Activated naive CD4-positive, alpha-beta T cell treated with anti-CD3 and anti-CD28 coated beads, Interleukin-2, amount 50 U/mL, for 24 hours (primary cell): Measurements from ENCODE around the gene KRTAP10-4.
"Not testable (repeated sequence)": the region's sequence is repeated elsewhere in the genome, so short reads cannot be mapped to it uniquely, and the experiment has no call there.

Experiments used
- H3K27ac Mint-ChIP-seq: one replicate; pipeline ENCODE4 v1.8.0; 2021; ENCODE audit warnings: mild to moderate bottlenecking, mixed read lengths
- H3K27me3 Mint-ChIP-seq: one replicate; pipeline ENCODE4 v1.8.0; 2021; ENCODE audit warnings: mixed read lengths
- H3K36me3 Mint-ChIP-seq: one replicate; pipeline ENCODE4 v1.8.0; 2021; ENCODE audit warnings: mixed read lengths
- H3K4me1 Mint-ChIP-seq: one replicate; pipeline ENCODE4 v1.8.0; 2021; ENCODE audit warnings: mixed read lengths
- H3K4me3 Mint-ChIP-seq: one replicate; pipeline ENCODE4 v1.8.0; 2021; ENCODE audit warnings: mild to moderate bottlenecking, mixed read lengths
- H3K9me3 Mint-ChIP-seq: one replicate; pipeline ENCODE4 v1.8.0; 2021; ENCODE audit warnings: mixed read lengths

KRTAP10-4 gene

GRCh38 chr21:44548381-44548780, 25.1 kb upstream of the KRTAP10-4 start:
- H3K27me3 Mint-ChIP-seq = no peaks in the 10 kb centered on the region
- H3K4me3 Mint-ChIP-seq = peak overlapping the region; percentile 84
- peaks cover 19% of the 10 kb centered on the region for H3K36me3 Mint-ChIP-seq
- peak overlapping the region; percentile 71 for H3K27ac Mint-ChIP-seq
- peaks cover 36% of the 10 kb centered on the region for H3K4me1 Mint-ChIP-seq
- H3K9me3 Mint-ChIP-seq = peaks cover 26% of the 10 kb centered on the region

- Mint-ChIP-seq H3K27ac (no peak overlapping the region), H3K9me3 (peaks cover 28% of the 10 kb centered on the region), H3K4me3 (no peak overlapping the region), H3K4me1 (peaks cover 36% of the 10 kb centered on the region), H3K36me3 (peaks cover 21% of the 10 kb centered on the region), H3K27me3 (no peaks in the 10 kb centered on the region)
These were observed 24.6 kb upstream of the KRTAP10-4 start for GRCh38 chr21:44548922-44549321.

- no peaks in the 10 kb centered on the region for H3K27me3 Mint-ChIP-seq
- H3K9me3 Mint-ChIP-seq = peaks cover 28% of the 10 kb centered on the region
- H3K36me3 Mint-ChIP-seq = peaks cover 21% of the 10 kb centered on the region
- no peak overlapping the region for H3K4me3 Mint-ChIP-seq
- peak overlapping the region; percentile 53 for H3K27ac Mint-ChIP-seq
- peaks cover 36% of the 10 kb centered on the region for H3K4me1 Mint-ChIP-seq
These were observed 23.9 kb upstream of the KRTAP10-4 start for GRCh38 chr21:44549525-44550211.

- not testable (repeated sequence) for H3K4me3 Mint-ChIP-seq, H3K27ac Mint-ChIP-seq, H3K27me3 Mint-ChIP-seq
- peaks cover 36% of the 10 kb centered on the region for H3K4me1 Mint-ChIP-seq
- peaks cover 28% of the 10 kb centered on the region for H3K9me3 Mint-ChIP-seq
- H3K36me3 Mint-ChIP-seq = peaks cover 21% of the 10 kb centered on the region
These were observed 23.2 kb upstream of the KRTAP10-4 start for GRCh38 chr21:44550285-44550684.

- H3K4me3 Mint-ChIP-seq = no peak overlapping the region
- H3K4me1 Mint-ChIP-seq = peaks cover 36% of the 10 kb centered on the region
- no peak overlapping the region for H3K27ac Mint-ChIP-seq
- peaks cover 23% of the 10 kb centered on the region for H3K9me3 Mint-ChIP-seq
- peaks cover 19% of the 10 kb centered on the region for H3K36me3 Mint-ChIP-seq
- no peaks in the 10 kb centered on the region for H3K27me3 Mint-ChIP-seq
These were observed 22.7 kb upstream of the KRTAP10-4 start for GRCh38 chr21:44550807-44551206.

- no peak within 1 kb of the TSS for H3K4me3 Mint-ChIP-seq
- H3K9me3 Mint-ChIP-seq = peaks cover 22% of the 10 kb centered on the region
- peaks cover 19% of the 10 kb centered on the region for H3K36me3 Mint-ChIP-seq
- no peaks in the 10 kb centered on the region for H3K27me3 Mint-ChIP-seq
- peak within 1 kb of the TSS; percentile 65 for H3K27ac Mint-ChIP-seq
- peaks cover 36% of the 10 kb centered on the region for H3K4me1 Mint-ChIP-seq
These were observed 22.1 kb upstream of the KRTAP10-4 start, which contains the start of gene KRTAP10-2 for GRCh38 chr21:44551340-44551961. Gene KRTAP10-2, minus strand, starts transcription at chr21:44551505. Its CDS starts 47 bp downstream, at chr21:44551458.

- Mint-ChIP-seq H3K27me3 (no peaks in the 10 kb centered on the region), H3K36me3 (peaks cover 13% of the 10 kb centered on the region), H3K27ac (no peak overlapping the region), H3K4me1 (peaks cover 30% of the 10 kb centered on the region), H3K4me3 (no peak overlapping the region), H3K9me3 (peaks cover 16% of the 10 kb centered on the region)
These were observed 21.4 kb upstream of the KRTAP10-4 start for GRCh38 chr21:44552136-44552535.

- H3K4me3 Mint-ChIP-seq = no peak overlapping the region
- no peaks in the 10 kb centered on the region for H3K27me3 Mint-ChIP-seq
- peaks cover 25% of the 10 kb centered on the region for H3K4me1 Mint-ChIP-seq
- H3K27ac Mint-ChIP-seq = no peak overlapping the region
- peaks cover 7% of the 10 kb centered on the region for H3K36me3 Mint-ChIP-seq
- H3K9me3 Mint-ChIP-seq = peaks cover 10% of the 10 kb centered on the region
These were observed 20.8 kb upstream of the KRTAP10-4 start for GRCh38 chr21:44552681-44553080.

- Mint-ChIP-seq H3K4me3 (no peak overlapping the region), H3K27me3 (no peaks in the 10 kb centered on the region), H3K9me3 (peaks cover 13% of the 10 kb centered on the region), H3K27ac (no peak overlapping the region), H3K4me1 (peaks cover 4% of the 10 kb centered on the region), H3K36me3 (peaks cover 9% of the 10 kb centered on the region)
These were observed 18.2 kb upstream of the KRTAP10-4 start for GRCh38 chr21:44555200-44555875.

- peaks cover 21% of the 10 kb centered on the region for H3K9me3 Mint-ChIP-seq
- H3K27ac Mint-ChIP-seq = no peak overlapping the region
- H3K4me1 Mint-ChIP-seq = no peaks in the 10 kb centered on the region
- peaks cover 11% of the 10 kb centered on the region for H3K36me3 Mint-ChIP-seq
- no peaks in the 10 kb centered on the region for H3K27me3 Mint-ChIP-seq
- no peak overlapping the region for H3K4me3 Mint-ChIP-seq
These were observed 16.6 kb upstream of the KRTAP10-4 start for GRCh38 chr21:44556879-44557278.

- Mint-ChIP-seq H3K27ac (no peak overlapping the region), H3K4me3 (no peak overlapping the region), H3K4me1 (no peaks in the 10 kb centered on the region), H3K36me3 (peaks cover 16% of the 10 kb centered on the region), H3K27me3 (no peaks in the 10 kb centered on the region), H3K9me3 (peaks cover 29% of the 10 kb centered on the region)
These were observed 15.8 kb upstream of the KRTAP10-4 start for GRCh38 chr21:44557491-44558328.

GRCh38 chr21:44558329-44558675, 15.2 kb upstream of the KRTAP10-4 start:
- H3K27me3 Mint-ChIP-seq, H3K4me1 Mint-ChIP-seq, H3K4me3 Mint-ChIP-seq, H3K27ac Mint-ChIP-seq: not testable (repeated sequence)
- Mint-ChIP-seq H3K9me3 (peaks cover 30% of the 10 kb centered on the region), H3K36me3 (peaks cover 15% of the 10 kb centered on the region)

GRCh38 chr21:44558695-44559094, 14.8 kb upstream of the KRTAP10-4 start, which contains the start of gene KRTAP10-3:
Gene KRTAP10-3, minus strand, starts transcription at chr21:44558795. Its CDS starts 80 bp downstream, at chr21:44558715.
- Mint-ChIP-seq H3K4me3 (no peak within 1 kb of the TSS), H3K9me3 (peaks cover 29% of the 10 kb centered on the region), H3K36me3 (peaks cover 13% of the 10 kb centered on the region), H3K27me3 (no peaks in the 10 kb centered on the region), H3K27ac (no peak within 1 kb of the TSS), H3K4me1 (no peaks in the 10 kb centered on the region)

- Mint-ChIP-seq H3K4me1 (peaks cover 16% of the 10 kb centered on the region), H3K27ac (no peak overlapping the region), H3K36me3 (peaks cover 13% of the 10 kb centered on the region), H3K27me3 (no peaks in the 10 kb centered on the region), H3K4me3 (no peak overlapping the region), H3K9me3 (peaks cover 29% of the 10 kb centered on the region)
These were observed 9.4 kb upstream of the KRTAP10-4 start for GRCh38 chr21:44564099-44564498.

- Mint-ChIP-seq H3K27me3 (no peaks in the 10 kb centered on the region), H3K9me3 (peaks cover 25% of the 10 kb centered on the region), H3K4me1 (peaks cover 16% of the 10 kb centered on the region), H3K27ac (peak overlapping the region; percentile 84), H3K4me3 (peak overlapping the region; percentile 6), H3K36me3 (peaks cover 11% of the 10 kb centered on the region)
These were observed 8.5 kb upstream of the KRTAP10-4 start for GRCh38 chr21:44564886-44565598.
